Measurements from ENCODE around the gene TRAPPC1. TPM values are rescaled to one million over a fixed set of nuclear protein-coding genes. Genes with fewer than 3 reads are reported as not detected.

TRAPPC1 gene
- polyA plus RNA-seq, 1 donor from 2014 or later: 220 TPM

GRCh38 chr17:7951143-7951792 is 19.5 kb upstream of the TRAPPC1 start:
- Mint-ChIP-seq H3K4me1 (peaks cover 6 to 11% (median 6%) of the 10 kb centered on the region in 3 donors), H3K36me3 (peaks cover 6% of the 10 kb centered on the region), H3K9me3 (no peaks in the 10 kb centered on the region), H3K4me3 (peak overlapping the region in 1 of 4 donors; percentile 79), H3K27me3 (no peaks in the 10 kb centered on the region), H3K27ac (peak overlapping the region in 2 of 3 donors; percentile 24 to 32)

- H3K9me3 Mint-ChIP-seq: no peaks in the 10 kb centered on the region
- peaks cover 6% of the 10 kb centered on the region for H3K36me3 Mint-ChIP-seq
- peak overlapping the region in 1 of 3 donors; percentile 58 for H3K27ac Mint-ChIP-seq
- peaks cover 6 to 11% (median 6%) of the 10 kb centered on the region in 3 donors for H3K4me1 Mint-ChIP-seq
- no peaks in the 10 kb centered on the region for H3K27me3 Mint-ChIP-seq
- H3K4me3 Mint-ChIP-seq: no peak overlapping the region
Observed at GRCh38 chr17:7950578-7950977, 18.8 kb upstream of the TRAPPC1 start.

GRCh38 chr17:7947651-7948050 is 15.9 kb upstream of the TRAPPC1 start:
- Mint-ChIP-seq H3K36me3 (peaks cover 11% of the 10 kb centered on the region), H3K4me1 (peaks cover 6 to 11% (median 6%) of the 10 kb centered on the region in 3 donors), H3K9me3 (no peaks in the 10 kb centered on the region), H3K27me3 (no peaks in the 10 kb centered on the region), H3K27ac (no peak overlapping the region), H3K4me3 (no peak overlapping the region)

GRCh38 chr17:7946441-7946840 is 14.7 kb upstream of the TRAPPC1 start:
- Mint-ChIP-seq H3K27ac (peak overlapping the region in 1 of 3 donors; percentile 39), H3K4me3 (no peak overlapping the region), H3K36me3 (peaks cover 11% of the 10 kb centered on the region), H3K9me3 (no peaks in the 10 kb centered on the region), H3K4me1 (peaks cover 3 to 7% (median 4%) of the 10 kb centered on the region in 3 donors), H3K27me3 (no peaks in the 10 kb centered on the region)

- peaks cover 11% of the 10 kb centered on the region for H3K36me3 Mint-ChIP-seq
Observed at GRCh38 chr17:7945651-7946050, 13.9 kb upstream of the TRAPPC1 start.

GRCh38 chr17:7944326-7944725 is 12.6 kb upstream of the TRAPPC1 start:
- Mint-ChIP-seq H3K36me3 (peaks cover 5% of the 10 kb centered on the region), H3K4me1 (no peaks in the 10 kb centered on the region), H3K4me3 (no peak overlapping the region), H3K9me3 (no peaks in the 10 kb centered on the region), H3K27me3 (no peaks in the 10 kb centered on the region), H3K27ac (no peak overlapping the region)

More at GRCh38 chr17:7945651-7946050, 13.9 kb upstream of the TRAPPC1 start:
- H3K4me3 Mint-ChIP-seq: no peak overlapping the region
- no peak overlapping the region for H3K27ac Mint-ChIP-seq
- no peaks in the 10 kb centered on the region for H3K27me3 Mint-ChIP-seq
- no peaks in the 10 kb centered on the region for H3K9me3 Mint-ChIP-seq
- H3K4me1 Mint-ChIP-seq: peaks cover 0 to 4% (median 0%) of the 10 kb centered on the region in 3 donors

- Mint-ChIP-seq H3K36me3 (peaks cover 7% of the 10 kb centered on the region), H3K4me3 (no peak overlapping the region), H3K27me3 (no peaks in the 10 kb centered on the region), H3K9me3 (no peaks in the 10 kb centered on the region), H3K4me1 (peaks cover 0 to 3% (median 0%) of the 10 kb centered on the region in 3 donors), H3K27ac (no peak overlapping the region)
Observed at GRCh38 chr17:7943291-7943690, 11.5 kb upstream of the TRAPPC1 start.

- Mint-ChIP-seq H3K9me3 (no peaks in the 10 kb centered on the region), H3K36me3 (peaks cover 7% of the 10 kb centered on the region), H3K4me1 (peaks cover 0 to 3% (median 0%) of the 10 kb centered on the region in 3 donors), H3K27me3 (no peaks in the 10 kb centered on the region), H3K4me3 (no peak overlapping the region), H3K27ac (no peak overlapping the region)
Observed at GRCh38 chr17:7940743-7941142, 9.0 kb upstream of the TRAPPC1 start.

GRCh38 chr17:7940034-7940433 is 8.3 kb upstream of the TRAPPC1 start:
- H3K4me3 Mint-ChIP-seq: peak overlapping the region in 1 of 4 donors; percentile 26
- no peaks in the 10 kb centered on the region for H3K27me3 Mint-ChIP-seq
- H3K36me3 Mint-ChIP-seq: peaks cover 7% of the 10 kb centered on the region
- no peak overlapping the region for H3K27ac Mint-ChIP-seq
- no peaks in the 10 kb centered on the region for H3K9me3 Mint-ChIP-seq
- peaks cover 0 to 3% (median 0%) of the 10 kb centered on the region in 3 donors for H3K4me1 Mint-ChIP-seq

GRCh38 chr17:7935859-7936258 is 4.1 kb upstream of the TRAPPC1 start:
- no peaks in the 10 kb centered on the region for H3K27me3 Mint-ChIP-seq
- no peaks in the 10 kb centered on the region for H3K9me3 Mint-ChIP-seq
- no peak overlapping the region for H3K27ac Mint-ChIP-seq
- H3K4me1 Mint-ChIP-seq: peaks cover 18 to 28% (median 19%) of the 10 kb centered on the region in 3 donors
- peaks cover 4% of the 10 kb centered on the region for H3K36me3 Mint-ChIP-seq
- peak overlapping the region in 1 of 4 donors; percentile 71 for H3K4me3 Mint-ChIP-seq

GRCh38 chr17:7932949-7933348 is 1.2 kb upstream of the TRAPPC1 start:
- H3K9me3 Mint-ChIP-seq: no peaks in the 10 kb centered on the region
- H3K27ac Mint-ChIP-seq: peak overlapping the region; percentile 66 to 97 (median 84)
- peaks cover 7% of the 10 kb centered on the region for H3K36me3 Mint-ChIP-seq
- H3K4me3 Mint-ChIP-seq: peak overlapping the region; percentile 87 to 100 (median 98)
- no peaks in the 10 kb centered on the region for H3K27me3 Mint-ChIP-seq
- H3K4me1 Mint-ChIP-seq: peaks cover 23 to 37% (median 27%) of the 10 kb centered on the region in 3 donors

GRCh38 chr17:7932483-7932891 is 741 bp upstream of the TRAPPC1 start:
- H3K4me1 Mint-ChIP-seq: peaks cover 23 to 37% (median 27%) of the 10 kb centered on the region in 3 donors
- no peaks in the 10 kb centered on the region for H3K27me3 Mint-ChIP-seq
- H3K4me3 Mint-ChIP-seq: peak overlapping the region; percentile 87 to 100 (median 98)
- peaks cover 7% of the 10 kb centered on the region for H3K36me3 Mint-ChIP-seq
- H3K27ac Mint-ChIP-seq: peak overlapping the region; percentile 66 to 97 (median 84)
- H3K9me3 Mint-ChIP-seq: no peaks in the 10 kb centered on the region

- Mint-ChIP-seq H3K9me3 (no peaks in the 10 kb centered on the region), H3K27ac (peak overlapping the region in 2 of 3 donors; percentile 66 to 84), H3K4me3 (peak overlapping the region; percentile 87 to 100 (median 98)), H3K4me1 (peaks cover 27 to 37% (median 30%) of the 10 kb centered on the region in 3 donors), H3K36me3 (peaks cover 7% of the 10 kb centered on the region), H3K27me3 (no peaks in the 10 kb centered on the region)
Observed at GRCh38 chr17:7930841-7931631, 710 bp downstream of the TRAPPC1 start.

GRCh38 chr17:7929158-7930023 is 2.4 kb downstream of the TRAPPC1 start, which contains the start of gene KCNAB3:
TSS of gene KCNAB3 (minus strand) at chr17:7929856. CDS start at chr17:7929435, 421 bp downstream.
- Mint-ChIP-seq H3K4me1 (peaks cover 27 to 35% (median 30%) of the 10 kb centered on the region in 3 donors), H3K27me3 (no peaks in the 10 kb centered on the region), H3K9me3 (no peaks in the 10 kb centered on the region), H3K36me3 (peaks cover 8% of the 10 kb centered on the region), H3K4me3 (peak within 1 kb of the TSS; percentile 87 to 100 (median 98)), H3K27ac (peak within 1 kb of the TSS; percentile 59 to 74 (median 71))

Data from IgD-negative memory B cell (primary cell).